DND-41 (cell line): ENCODE results near the gene LRRC38.

Experiments
- ATAC-seq: fragments of 200-7000 bp; cut with Tn5 transposase; 3 replicates; pipeline ENCODE4 v1.9.1; 2021; ENCODE audit warnings: low read depth; ENCODE audit not compliant: insufficient read depth
- DNase-seq: peaks from one replicate; pipeline ENCODE4 v3.0.0-alpha.2; 2020
- H2AFZ ChIP-seq: 2 replicates; pipeline ENCODE4 v1.6.0; 2012; ENCODE audit warnings: low read depth, low read length
- H3K27ac ChIP-seq: 2 replicates; pipeline ENCODE4 v1.5.1; 2012; ENCODE audit warnings: low read length, inconsistent platforms
- H3K27me3 ChIP-seq: fragments of 200-600 bp; sonication (generic); 2 replicates; pipeline ENCODE4 v1.6.0; 2012; ENCODE audit warnings: low read length, mild to moderate bottlenecking, inconsistent platforms; ENCODE audit not compliant: insufficient read depth, poor library complexity
- H3K36me3 ChIP-seq: 2 replicates; pipeline ENCODE4 v1.5.1; 2012; ENCODE audit warnings: low read length, inconsistent platforms; ENCODE audit not compliant: insufficient read depth
- H3K4me1 ChIP-seq: 2 replicates; pipeline ENCODE4 v1.5.1; 2012; ENCODE audit warnings: mild to moderate bottlenecking, low read length; ENCODE audit not compliant: insufficient read depth
- H3K4me2 ChIP-seq: 2 replicates; pipeline ENCODE4 v1.6.0; 2012; ENCODE audit warnings: mild to moderate bottlenecking, moderate library complexity, low read length, inconsistent platforms; ENCODE audit not compliant: insufficient read depth
- H3K4me3 ChIP-seq, 2 experiments: fragments of 200-600 bp in 1 of 2; shearing (Covaris generic) in 1 of 2; 2 replicates each; pipeline ENCODE4 v1.5.1; 2012 to 2016; ENCODE audit warnings: inconsistent platforms in 2 of 2, low read length in 2 of 2, mild to moderate bottlenecking in 2 of 2, low read depth in 1 of 2, moderate library complexity in 1 of 2
- H3K79me2 ChIP-seq: 2 replicates; pipeline ENCODE4 v1.6.0; 2012; ENCODE audit warnings: low read length, inconsistent platforms; ENCODE audit not compliant: insufficient read depth
- H3K9ac ChIP-seq: 2 replicates; pipeline ENCODE4 v1.6.0; 2012; ENCODE audit warnings: low read depth, mild to moderate bottlenecking, inconsistent platforms, low read length, moderate library complexity
- H3K9me3 ChIP-seq: 2 replicates; pipeline ENCODE4 v1.5.1; 2012; ENCODE audit warnings: low read length, moderate library complexity, mild to moderate bottlenecking, inconsistent platforms; ENCODE audit not compliant: insufficient read depth, severe bottlenecking
- H4K20me1 ChIP-seq: 2 replicates; pipeline ENCODE4 v1.6.0; 2012; ENCODE audit warnings: low read length; ENCODE audit not compliant: insufficient read depth
- CTCF ChIP-seq: IDR thresholded peaks from 2 replicates; pipeline ENCODE4 v1.5.1; 2012; ENCODE audit warnings: borderline replicate concordance, low read length, moderate library complexity, mild to moderate bottlenecking; ENCODE audit not compliant: poor library complexity, severe bottlenecking; ENCODE audit errors: extremely low read depth
- EZH2 ChIP-seq: IDR thresholded peaks from 3 replicates; pipeline ENCODE4 v1.6.1; 2012; ENCODE audit warnings: borderline replicate concordance, low read depth, mild to moderate bottlenecking, moderate library complexity, low read length, inconsistent platforms; ENCODE audit not compliant: severe bottlenecking

Gene LRRC38

GRCh38 chr1:13499422-13499821, 14.4 kb downstream of the LRRC38 start:
- Histone ChIP-seq H3K4me1 (peaks cover 76% of the 10 kb centered on the region), H4K20me1 (no peaks in the 10 kb centered on the region), H3K36me3 (peaks cover 52% of the 10 kb centered on the region), H3K27ac (peak overlapping the region; percentile 100), H3K4me2 (peak overlapping the region; percentile 45), H3K4me3 (peak overlapping the region in 1 of 2 experiments; percentile 39; a peak in 2 of 4 replicates), H3K9ac (peak overlapping the region; percentile 57), H3K79me2 (peaks cover 66% of the 10 kb centered on the region), H3K27me3 (no peaks in the 10 kb centered on the region), H3K9me3 (no peaks in the 10 kb centered on the region), H2AFZ (no peak overlapping the region)
- no peak for TF ChIP-seq EZH2
- no peak for TF ChIP-seq CTCF
- ATAC-seq (no peak), DNase-seq (no peak)

GRCh38 chr1:13498553-13498952, 15.2 kb downstream of the LRRC38 start:
- no peak overlapping the region for H2AFZ ChIP-seq
- peak overlapping the region in 1 of 2 experiments; percentile 13; a peak in 1 of 4 replicates for H3K4me3 ChIP-seq
- TF ChIP-seq CTCF (peak; percentile 67), EZH2 (no peak)
- H3K27me3 ChIP-seq, result no peaks in the 10 kb centered on the region
- H3K79me2 ChIP-seq, result peaks cover 63% of the 10 kb centered on the region
- peak; percentile 93 for DNase-seq
- H4K20me1 ChIP-seq, result no peaks in the 10 kb centered on the region
- H3K4me2 ChIP-seq, result peak overlapping the region; percentile 45
- ATAC-seq, result peak; percentile 97
- H3K36me3 ChIP-seq, result peaks cover 52% of the 10 kb centered on the region
- peak overlapping the region; percentile 100 for H3K27ac ChIP-seq
- peaks cover 68% of the 10 kb centered on the region for H3K4me1 ChIP-seq
- H3K9ac ChIP-seq, result peak overlapping the region; percentile 57
- H3K9me3 ChIP-seq, result no peaks in the 10 kb centered on the region

- H3K4me1 ChIP-seq, result peaks cover 47% of the 10 kb centered on the region
- TF ChIP-seq EZH2 (no peak), CTCF (no peak)
- no peak for ATAC-seq
Observed at GRCh38 chr1:13495186-13495585, 18.6 kb downstream of the LRRC38 start.

GRCh38 chr1:13494712-13495111, 19.1 kb downstream of the LRRC38 start:
- H4K20me1 ChIP-seq, result no peaks in the 10 kb centered on the region
- DNase-seq (no peak), ATAC-seq (no peak)
- no peak overlapping the region for H3K9ac ChIP-seq
- H3K4me1 ChIP-seq, result peaks cover 47% of the 10 kb centered on the region
- H2AFZ ChIP-seq, result no peak overlapping the region
- no peaks in the 10 kb centered on the region for H3K27me3 ChIP-seq
- TF ChIP-seq EZH2 (no peak), CTCF (no peak)
- no peak overlapping the region for H3K4me3 ChIP-seq
- H3K27ac ChIP-seq, result peak overlapping the region; percentile 100
- H3K36me3 ChIP-seq, result peaks cover 67% of the 10 kb centered on the region
- peaks cover 78% of the 10 kb centered on the region for H3K79me2 ChIP-seq
- no peaks in the 10 kb centered on the region for H3K9me3 ChIP-seq
- no peak overlapping the region for H3K4me2 ChIP-seq

More at GRCh38 chr1:13495186-13495585, 18.6 kb downstream of the LRRC38 start:
- peaks cover 64% of the 10 kb centered on the region for H3K36me3 ChIP-seq
- no peaks in the 10 kb centered on the region for H3K27me3 ChIP-seq
- no peak for DNase-seq
- peak overlapping the region; percentile 100 for H3K27ac ChIP-seq
- H3K79me2 ChIP-seq, result peaks cover 76% of the 10 kb centered on the region
- no peak overlapping the region for H3K4me3 ChIP-seq
- no peak overlapping the region for H3K9ac ChIP-seq
- no peak overlapping the region for H3K4me2 ChIP-seq
- H4K20me1 ChIP-seq, result no peaks in the 10 kb centered on the region
- H2AFZ ChIP-seq, result no peak overlapping the region
- no peaks in the 10 kb centered on the region for H3K9me3 ChIP-seq
